Spinal cord (tissue), 10 donors: Measurements from ENCODE around the gene TRPM2. TPM values are rescaled to one million over a fixed set of nuclear protein-coding genes. Genes with fewer than 3 reads are reported as not detected.
"Not testable (repeated sequence)": the region's sequence is repeated elsewhere in the genome, so short reads cannot be mapped to it uniquely, and the experiment has no call there.

Source experiments
- DNase-seq, 6 donors: peaks; one replicate each; pipeline versions ENCODE4 v3.0.0 to v3.0.0-alpha.2; 2013 to 2015; ENCODE audit warnings: low spot score in 6 of 6, low read depth in 4 of 6
- H3K27ac ChIP-seq: one replicate; pipeline ENCODE4 v1.5.1; 2013; ENCODE audit warnings: low read depth, low read length, control low read depth
- H3K27me3 ChIP-seq: one replicate; pipeline ENCODE4 v1.6.1; 2013; ENCODE audit warnings: low read length; ENCODE audit not compliant: control insufficient read depth, insufficient read depth
- H3K36me3 ChIP-seq: one replicate; pipeline ENCODE4 v1.6.1; 2013; ENCODE audit warnings: low read length; ENCODE audit not compliant: control insufficient read depth, insufficient read depth
- H3K4me1 ChIP-seq: one replicate; pipeline ENCODE4 v1.6.1; 2013; ENCODE audit warnings: low read length; ENCODE audit not compliant: control insufficient read depth, insufficient read depth
- H3K4me3 ChIP-seq: one replicate; pipeline ENCODE4 v1.5.1; 2013; ENCODE audit warnings: low read depth, low read length, control low read depth
- H3K9me3 ChIP-seq: one replicate; pipeline ENCODE4 v1.6.1; 2013; ENCODE audit warnings: low read length; ENCODE audit not compliant: control insufficient read depth, insufficient read depth
- WGBS: methylation state at CpG from one replicate; pipeline ENCODE4 v1.1.5; 2013; ENCODE audit warnings: missing lambda C conversion rate; ENCODE audit not compliant: insufficient coverage; 5-methylcytosine and 5-hydroxymethylcytosine counted together
- polyA plus RNA-seq, 2 donors: library from polyadenylated mRNA; unstranded; fragments of 120-200 nt; gene quantifications; one replicate each; pipeline ENCODE4 v1.2.1, GENCODE V29; 2013; ENCODE audit not compliant: insufficient read length in 2 of 2
- total RNA-seq, 2 donors: library from RNA; depleted of rRNA in 1 of 2; stranded (reverse); fragments of 120-200 nt in 1 of 2; fragments of >200 nt in 1 of 2; gene quantifications; one replicate each; pipeline versions ENCODE4 v1.2.3 to v1.2.4, GENCODE V29; 2013 to 2014
- donor health status: healthy.

The TRPM2 gene
- total and polyA plus RNA-seq, 4 donors: 4.0 to 21.4 (median 14.5) TPM

- H3K4me1 ChIP-seq, H3K27ac ChIP-seq, H3K9me3 ChIP-seq, H3K27me3 ChIP-seq, DNase-seq, H3K4me3 ChIP-seq: not testable (repeated sequence)
- WGBS: 93% methylated on average over 13 of the region's 21 CpGs
- peaks cover 31% of the 10 kb centered on the region for H3K36me3 ChIP-seq
Measured at GRCh38 chr21:44417621-44418107, 64.2 kb downstream of the TRPM2 start.

- Histone ChIP-seq H3K27ac (no peak overlapping the region), H3K4me1 (no peaks in the 10 kb centered on the region), H3K36me3 (peaks cover 31% of the 10 kb centered on the region), H3K9me3 (no peaks in the 10 kb centered on the region), H3K4me3 (no peak overlapping the region), H3K27me3 (no peaks in the 10 kb centered on the region)
- WGBS: 90% methylated on average over 25 of the region's 25 CpGs
- DNase-seq: no peak
Measured at GRCh38 chr21:44418108-44418875, 64.9 kb downstream of the TRPM2 start.

GRCh38 chr21:44418876-44419230 is 65.4 kb downstream of the TRPM2 start:
- DNase-seq: no peak
- no peaks in the 10 kb centered on the region for H3K9me3 ChIP-seq

GRCh38 chr21:44419679-44420078 is 66.3 kb downstream of the TRPM2 start:
- Histone ChIP-seq H3K4me3 (no peak overlapping the region), H3K27ac (no peak overlapping the region), H3K4me1 (no peaks in the 10 kb centered on the region), H3K36me3 (peaks cover 34% of the 10 kb centered on the region), H3K27me3 (no peaks in the 10 kb centered on the region), H3K9me3 (no peaks in the 10 kb centered on the region)
- no peak for DNase-seq
- WGBS: 95% methylated on average over 2 of the region's 3 CpGs

More at GRCh38 chr21:44418876-44419230, 65.4 kb downstream of the TRPM2 start:
- Histone ChIP-seq H3K4me1 (no peaks in the 10 kb centered on the region), H3K27me3 (no peaks in the 10 kb centered on the region), H3K27ac (no peak overlapping the region), H3K36me3 (peaks cover 34% of the 10 kb centered on the region), H3K4me3 (no peak overlapping the region)
- WGBS: 93% methylated on average over 7 of the region's 8 CpGs

GRCh38 chr21:44420416-44421205 is 67.2 kb downstream of the TRPM2 start:
- Histone ChIP-seq H3K36me3 (peaks cover 41% of the 10 kb centered on the region), H3K27me3 (no peaks in the 10 kb centered on the region), H3K9me3 (no peaks in the 10 kb centered on the region), H3K27ac (no peak overlapping the region), H3K4me1 (no peaks in the 10 kb centered on the region), H3K4me3 (no peak overlapping the region)
- 81% methylated on average over 5 of the region's 14 CpGs for WGBS
- no peak for DNase-seq

- Histone ChIP-seq H3K9me3 (no peaks in the 10 kb centered on the region), H3K36me3 (peaks cover 53% of the 10 kb centered on the region), H3K27me3 (no peaks in the 10 kb centered on the region), H3K4me3 (no peak overlapping the region), H3K27ac (no peak overlapping the region), H3K4me1 (no peaks in the 10 kb centered on the region)
- DNase-seq: no peak
- 86% methylated on average over 12 of the region's 26 CpGs for WGBS
Measured at GRCh38 chr21:44421901-44422840, 68.8 kb downstream of the TRPM2 start.

- H3K4me3 ChIP-seq: no peak overlapping the region
Measured at GRCh38 chr21:44423312-44423821, 69.9 kb downstream of the TRPM2 start.

GRCh38 chr21:44423941-44424607 is 70.7 kb downstream of the TRPM2 start:
- no peak overlapping the region for H3K27ac ChIP-seq
- no peak overlapping the region for H3K4me3 ChIP-seq
- no peaks in the 10 kb centered on the region for H3K9me3 ChIP-seq
- H3K27me3 ChIP-seq: no peaks in the 10 kb centered on the region
- DNase-seq: no peak
- WGBS: 81% methylated on average over 17 of the region's 17 CpGs
- peaks cover 43% of the 10 kb centered on the region for H3K36me3 ChIP-seq
- H3K4me1 ChIP-seq: no peaks in the 10 kb centered on the region

More at GRCh38 chr21:44423312-44423821, 69.9 kb downstream of the TRPM2 start:
- 92% methylated on average over 9 of the region's 12 CpGs for WGBS
- Histone ChIP-seq H3K4me1 (no peaks in the 10 kb centered on the region), H3K27ac (no peak overlapping the region), H3K36me3 (peaks cover 50% of the 10 kb centered on the region), H3K27me3 (no peaks in the 10 kb centered on the region), H3K9me3 (no peaks in the 10 kb centered on the region)
- DNase-seq: no peak
